Measurements from ENCODE around the gene TTLL7.

- TF ChIP-seq CTCF (IDR thresholded peaks at IDR 0.05) = no peak
- no peak for TF ChIP-seq POLR2AphosphoS5 (IDR thresholded peaks at IDR 0.05)
These were observed 2.1 kb upstream of the TTLL7 start for GRCh38 chr1:84000954-84001495.
